PC-3 (cell line): ENCODE data around the gene EAF1. TPM values are rescaled to one million over a fixed set of nuclear protein-coding genes. Genes with fewer than 3 reads are reported as not detected.
A peak's percentile ranks its signal among the peaks of the same experiment; 100 is the strongest.

ENCODE experiments used
- ATAC-seq: fragments of 200-7000 bp; cut with Tn5 transposase; 2 replicates; pipeline ENCODE4 v1.9.1; 2020; ENCODE audit warnings: mild to moderate bottlenecking, moderate library complexity
- BruUV-seq: library from RNA; stranded (reverse); fragments of 400-500 nt; replicated peaks from 2 replicates; lab custom pipeline; 2021; lab: Mats Ljungman, UMichigan
- CTCF ChIA-PET: fragments of 300-600 bp; sonication (Branson Sonifier 250); formaldehyde crosslinking; loops from one replicate; lab custom pipeline; 2022; ENCODE audit warnings: antibody characterized with exemption; lab: Charles Lee
- POLR2A ChIA-PET: fragments of 300-600 bp; sonication (Branson Sonifier 250); formaldehyde crosslinking; loops from one replicate; lab custom pipeline; 2022; ENCODE audit warnings: antibody characterized with exemption; ENCODE audit not compliant: unreplicated experiment; lab: Charles Lee
- DNase-seq: peaks from one replicate; pipeline ENCODE4 v3.0.0-alpha.2; 2015
- H2AFZ ChIP-seq: fragments of 300-600 bp; sonication (generic); 2 replicates; pipeline ENCODE4 v1.6.0; 2016; ENCODE audit warnings: antibody characterized with exemption, low read length
- H3F3A ChIP-seq: fragments of 300-600 bp; sonication (generic); one replicate; pipeline ENCODE4 v1.6.0; 2017; ENCODE audit warnings: antibody characterized with exemption, low read length, control low read depth, mild to moderate bottlenecking; ENCODE audit not compliant: unreplicated experiment
- H3K27ac ChIP-seq: fragments of 300-600 bp; sonication (generic); 2 replicates; pipeline ENCODE4 v1.5.1; 2016; ENCODE audit warnings: mild to moderate bottlenecking, low read length
- H3K27me3 ChIP-seq: fragments of 300-600 bp; sonication (generic); 2 replicates; pipeline ENCODE4 v1.6.1; 2016; ENCODE audit warnings: low read length, mixed read lengths
- H3K36me3 ChIP-seq: fragments of 300-600 bp; sonication (generic); 2 replicates; pipeline ENCODE4 v1.6.1; 2016; ENCODE audit warnings: low read depth, mixed run types, low read length, mixed read lengths
- H3K4me1 ChIP-seq: fragments of 300-600 bp; sonication (generic); 2 replicates; pipeline ENCODE4 v1.5.1; 2016; ENCODE audit warnings: low read length; ENCODE audit not compliant: insufficient read depth
- H3K4me2 ChIP-seq: fragments of 300-600 bp; sonication (generic); 2 replicates; pipeline ENCODE4 v1.6.0; 2016; ENCODE audit warnings: low read length
- H3K4me3 ChIP-seq: fragments of 300-600 bp; sonication (generic); 2 replicates; pipeline ENCODE4 v1.5.1; 2016; ENCODE audit warnings: mild to moderate bottlenecking, low read length, mixed read lengths
- H3K79me2 ChIP-seq: fragments of 300-600 bp; sonication (generic); 2 replicates; pipeline ENCODE4 v1.6.1; 2017; ENCODE audit warnings: low read length, mixed read lengths
- H3K9ac ChIP-seq: fragments of 300-600 bp; sonication (generic); 2 replicates; pipeline ENCODE4 v1.6.0; 2016; ENCODE audit warnings: mild to moderate bottlenecking, low read length
- H3K9me2 ChIP-seq: fragments of 300-600 bp; sonication (generic); replicated peaks from 2 replicates; pipeline ENCODE4 v1.6.1; 2016; ENCODE audit warnings: mixed run types, low read length, mixed read lengths
- H3K9me3 ChIP-seq: fragments of 300-600 bp; sonication (generic); 2 replicates; pipeline ENCODE4 v1.6.1; 2016; ENCODE audit warnings: low read length, mixed read lengths
- H4K20me1 ChIP-seq: fragments of 300-600 bp; sonication (generic); 2 replicates; pipeline ENCODE4 v1.6.1; 2016; ENCODE audit warnings: low read length, mixed read lengths
- CTCF ChIP-seq: fragments of 300-600 bp; sonication (generic); conservative IDR thresholded peaks from 2 replicates; pipeline ENCODE4 v1.5.1; 2017; ENCODE audit warnings: antibody characterized with exemption, low read depth, mild to moderate bottlenecking, low read length
- EZH2 ChIP-seq: fragments of 300-600 bp; sonication (generic); IDR thresholded peaks from one replicate; pipeline ENCODE4 v1.6.1; 2017; ENCODE audit warnings: antibody characterized with exemption, mild to moderate bottlenecking, low read length; ENCODE audit not compliant: unreplicated experiment
- EZH2phosphoT487 ChIP-seq: fragments of 300-600 bp; sonication (generic); IDR thresholded peaks from 2 replicates; pipeline ENCODE4 v1.6.1; 2018; ENCODE audit warnings: mild to moderate bottlenecking, antibody characterized with exemption, low read length, borderline replicate concordance
- intact Hi-C: fragments of 100-400 bp; cut with micrococcal nuclease; formaldehyde crosslinking; loops from 2 replicates; pipeline ENCODE4 v1.9.0; 2023
- total RNA-seq: library from RNA; depleted of rRNA; stranded (reverse); fragments of >200 nt; gene quantifications from 2 replicates; pipeline ENCODE4 v1.2.3, GENCODE V29; 2014

EAF1 gene
- total RNA-seq, 1 experiment from 2014 or later = 35.3 TPM

- H4K20me1 ChIP-seq = no peaks in the 10 kb centered on the region
- H2AFZ ChIP-seq = no peak overlapping the region
- no peaks in the 10 kb centered on the region for H3K27me3 ChIP-seq
- H3K36me3 ChIP-seq = no peaks in the 10 kb centered on the region
- DNase-seq (peak; percentile 22), ATAC-seq (no peak)
- POLR2A ChIA-PET = no interaction called here
- no peak overlapping the region for H3K4me3 ChIP-seq
- H3K9ac ChIP-seq = no peak overlapping the region
- no TSS peak for BruUV-seq
- no peaks in the 10 kb centered on the region for H3F3A ChIP-seq
- no peaks in the 10 kb centered on the region for H3K79me2 ChIP-seq
- TF ChIP-seq EZH2 = no peak
- TF ChIP-seq EZH2phosphoT487 = no peak
- TF ChIP-seq CTCF = no peak
- no peak overlapping the region for H3K4me2 ChIP-seq
- intact Hi-C loops = no loop called here
- H3K27ac ChIP-seq = no peak overlapping the region
- no peaks in the 10 kb centered on the region for H3K9me3 ChIP-seq
- CTCF ChIA-PET = interaction anchor here (2.2 kb wide), 1 partner anchor 135 kb away, joined by 46 read pairs; no protein-coding TSS in a partner anchor
- peaks cover 8% of the 10 kb centered on the region for H3K4me1 ChIP-seq
- no peaks in the 10 kb centered on the region for H3K9me2 ChIP-seq
These were observed 23.4 kb upstream of the EAF1 start for GRCh38 chr3:15403965-15404364.

GRCh38 chr3:15404767-15405166 is 22.6 kb upstream of the EAF1 start:
- no peaks in the 10 kb centered on the region for H3F3A ChIP-seq
- H4K20me1 ChIP-seq = no peaks in the 10 kb centered on the region
- TF ChIP-seq EZH2 (no peak), EZH2phosphoT487 (no peak), CTCF (no peak)
- H3K9ac ChIP-seq = no peak overlapping the region
- H3K27me3 ChIP-seq = no peaks in the 10 kb centered on the region
- POLR2A ChIA-PET = interaction anchor here (0.6 kb wide), 1 partner anchor 137 kb away, joined by 3 read pairs; no protein-coding TSS in a partner anchor
- ATAC-seq (no peak), DNase-seq (no peak)
- H3K9me3 ChIP-seq = no peaks in the 10 kb centered on the region
- H2AFZ ChIP-seq = no peak overlapping the region
- no peak overlapping the region for H3K27ac ChIP-seq
- H3K4me1 ChIP-seq = peaks cover 8% of the 10 kb centered on the region
- intact Hi-C loops = loop anchor here (1.0 to 5.0 kb wide), 4 partner anchors 26 to 297 kb away; no protein-coding TSS in a partner anchor
- no peaks in the 10 kb centered on the region for H3K79me2 ChIP-seq
- no peaks in the 10 kb centered on the region for H3K9me2 ChIP-seq
- no peak overlapping the region for H3K4me3 ChIP-seq
- CTCF ChIA-PET = interaction anchor here (0.6 to 2.2 kb wide), 5 partner anchors 18 to 341 kb away, joined by 3 to 46 read pairs (median 3); no protein-coding TSS in a partner anchor
- peaks cover 3% of the 10 kb centered on the region; the same call in 1 of the 2 replicates for H3K36me3 ChIP-seq
- no TSS peak for BruUV-seq
- H3K4me2 ChIP-seq = no peak overlapping the region

GRCh38 chr3:15405448-15406050 is 21.8 kb upstream of the EAF1 start:
- Histone ChIP-seq H3K27me3 (no peaks in the 10 kb centered on the region), H4K20me1 (no peaks in the 10 kb centered on the region), H3K4me1 (peaks cover 8% of the 10 kb centered on the region), H3K4me3 (no peak overlapping the region), H3K36me3 (peaks cover 3% of the 10 kb centered on the region; the same call in 1 of the 2 replicates), H3K9ac (no peak overlapping the region), H3K27ac (no peak overlapping the region), H2AFZ (no peak overlapping the region), H3K79me2 (no peaks in the 10 kb centered on the region), H3K4me2 (no peak overlapping the region), H3K9me2 (no peaks in the 10 kb centered on the region), H3K9me3 (no peaks in the 10 kb centered on the region), H3F3A (no peaks in the 10 kb centered on the region)
- intact Hi-C loops = loop anchor here (1.0 to 5.0 kb wide), 4 partner anchors 27 to 298 kb away; no protein-coding TSS in a partner anchor
- ATAC-seq (peak; percentile 77), DNase-seq (peak; percentile 72)
- no TSS peak for BruUV-seq
- CTCF ChIA-PET = interaction anchor here (0.5 to 2.2 kb wide), 7 partner anchors 18 to 342 kb away, joined by 3 to 46 read pairs (median 3); no protein-coding TSS in a partner anchor
- POLR2A ChIA-PET = interaction anchor here (0.6 kb wide), 1 partner anchor 138 kb away, joined by 3 read pairs; no protein-coding TSS in a partner anchor
- TF ChIP-seq EZH2 = no peak
- TF ChIP-seq CTCF = peak; percentile 93
- no peak for TF ChIP-seq EZH2phosphoT487
